ENCODE measurements around the gene OTOGL.

OTOGL gene

DNA sequence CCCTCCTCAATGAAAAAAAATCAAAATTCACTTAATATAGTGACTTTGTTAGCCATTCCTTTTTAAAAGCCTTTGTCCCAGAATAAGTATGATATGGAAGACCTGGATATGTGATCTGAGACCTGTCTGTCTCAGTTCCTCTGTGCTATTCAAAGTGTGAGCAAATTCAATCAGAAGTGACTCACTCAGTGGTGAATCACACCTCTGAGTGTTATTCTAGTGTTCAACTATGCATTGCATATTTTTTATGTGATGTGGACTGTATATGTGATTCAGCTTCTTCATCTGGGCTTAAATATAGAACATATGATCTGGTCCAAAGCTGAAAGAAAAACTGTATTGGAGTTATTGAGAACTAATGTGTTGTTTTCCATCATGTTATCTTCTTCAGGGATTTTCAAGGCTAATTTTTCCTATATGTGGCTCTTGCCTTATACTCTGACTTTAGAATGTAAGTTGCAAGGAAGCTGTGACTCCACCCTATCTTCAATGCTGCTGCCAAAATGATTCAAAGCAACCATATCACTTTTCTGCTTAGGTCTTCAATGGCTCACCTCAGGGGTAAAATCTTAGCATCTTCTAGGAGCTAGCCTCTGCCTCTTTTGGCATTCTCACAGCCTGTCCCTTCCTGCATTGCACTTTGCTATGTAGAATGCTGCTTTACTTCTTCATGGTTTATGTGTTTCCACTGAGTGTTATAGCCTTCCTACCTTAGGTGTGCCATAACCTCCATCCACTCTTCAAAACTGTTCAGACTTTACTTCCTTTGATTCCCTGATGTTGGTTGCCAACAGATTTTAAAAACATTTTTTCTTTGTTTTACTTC is 169.8 kb downstream of the OTOGL start:
- H3K4me3 ChIP-seq (ENCODE audit: low read length) = no peak overlapping the region
- TF ChIP-seq, protein P1, sequence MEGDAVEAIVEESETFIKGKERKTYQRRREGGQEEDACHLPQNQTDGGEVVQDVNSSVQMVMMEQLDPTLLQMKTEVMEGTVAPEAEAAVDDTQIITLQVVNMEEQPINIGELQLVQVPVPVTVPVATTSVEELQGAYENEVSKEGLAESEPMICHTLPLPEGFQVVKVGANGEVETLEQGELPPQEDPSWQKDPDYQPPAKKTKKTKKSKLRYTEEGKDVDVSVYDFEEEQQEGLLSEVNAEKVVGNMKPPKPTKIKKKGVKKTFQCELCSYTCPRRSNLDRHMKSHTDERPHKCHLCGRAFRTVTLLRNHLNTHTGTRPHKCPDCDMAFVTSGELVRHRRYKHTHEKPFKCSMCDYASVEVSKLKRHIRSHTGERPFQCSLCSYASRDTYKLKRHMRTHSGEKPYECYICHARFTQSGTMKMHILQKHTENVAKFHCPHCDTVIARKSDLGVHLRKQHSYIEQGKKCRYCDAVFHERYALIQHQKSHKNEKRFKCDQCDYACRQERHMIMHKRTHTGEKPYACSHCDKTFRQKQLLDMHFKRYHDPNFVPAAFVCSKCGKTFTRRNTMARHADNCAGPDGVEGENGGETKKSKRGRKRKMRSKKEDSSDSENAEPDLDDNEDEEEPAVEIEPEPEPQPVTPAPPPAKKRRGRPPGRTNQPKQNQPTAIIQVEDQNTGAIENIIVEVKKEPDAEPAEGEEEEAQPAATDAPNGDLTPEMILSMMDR (conservative IDR thresholded peaks at IDR 0.05; ENCODE audit: low read depth, low read length) = no peak
- DNase-seq (ENCODE audit: low read depth) = peak; percentile 45

DNA sequence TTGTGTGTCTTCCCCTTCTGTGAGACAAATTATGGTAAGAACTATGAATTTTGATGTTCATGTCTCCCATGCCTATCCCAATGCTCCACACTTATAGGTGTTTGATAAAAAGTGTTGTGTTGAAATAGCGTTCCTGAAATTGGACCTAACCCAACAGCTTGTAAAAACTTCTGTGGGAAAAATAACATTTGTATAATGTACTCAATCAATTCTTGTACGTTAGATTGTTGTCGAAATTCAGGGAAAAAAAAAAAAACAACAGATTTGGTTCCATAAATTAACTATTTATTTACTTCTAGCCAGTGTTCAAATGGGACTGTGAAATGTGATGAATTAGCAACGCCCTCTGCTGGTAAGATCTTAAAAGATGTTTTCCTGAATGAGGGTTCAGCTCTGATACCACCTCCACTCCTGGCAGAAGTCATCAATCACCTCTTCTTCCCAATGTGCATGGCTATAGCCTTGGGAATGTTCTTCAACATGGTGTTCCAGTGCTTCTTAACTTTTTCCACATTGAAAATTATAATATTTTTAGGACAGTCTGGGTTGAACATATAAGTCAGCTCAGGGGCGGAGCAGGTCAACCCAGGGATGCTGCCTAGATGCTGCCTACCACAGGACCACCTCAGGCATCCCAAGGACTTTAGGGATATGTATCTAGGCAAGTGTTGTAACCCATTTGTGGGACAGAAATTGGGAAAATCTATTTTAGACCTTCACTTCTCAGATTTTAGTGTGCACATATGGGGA is 170.6 kb downstream of the OTOGL start:
- no peak for DNase-seq (ENCODE audit: low read depth)
- TF ChIP-seq, protein P1 (conservative IDR thresholded peaks at IDR 0.05; ENCODE audit: low read depth, low read length) = peak; percentile 63
- H3K4me3 ChIP-seq (ENCODE audit: low read length) = no peak overlapping the region

DNA sequence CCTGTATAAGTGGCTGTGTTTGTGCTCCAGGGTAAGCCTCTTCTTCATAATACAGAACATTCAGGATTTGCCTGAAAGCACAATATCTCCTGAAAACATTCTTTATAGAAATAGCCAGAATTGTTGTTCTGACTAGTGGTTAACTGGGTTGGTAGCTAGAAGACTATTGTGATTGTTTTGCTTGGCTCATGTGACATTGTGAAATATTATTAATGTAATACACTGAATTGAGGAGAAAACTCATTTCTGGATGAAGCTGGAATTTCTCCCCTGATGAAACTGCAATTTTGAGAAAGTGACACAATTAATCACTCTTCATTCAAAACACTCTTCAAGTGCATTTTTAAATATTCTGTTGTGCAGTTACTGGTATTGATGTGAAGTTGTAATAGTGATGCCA is 172.4 kb downstream of the OTOGL start:
- no peak overlapping the region for H3K4me3 ChIP-seq (ENCODE audit: low read length)
- TF ChIP-seq, protein P1 (conservative IDR thresholded peaks at IDR 0.05; ENCODE audit: low read depth, low read length) = no peak
- no peak for DNase-seq (ENCODE audit: low read depth)

DNA sequence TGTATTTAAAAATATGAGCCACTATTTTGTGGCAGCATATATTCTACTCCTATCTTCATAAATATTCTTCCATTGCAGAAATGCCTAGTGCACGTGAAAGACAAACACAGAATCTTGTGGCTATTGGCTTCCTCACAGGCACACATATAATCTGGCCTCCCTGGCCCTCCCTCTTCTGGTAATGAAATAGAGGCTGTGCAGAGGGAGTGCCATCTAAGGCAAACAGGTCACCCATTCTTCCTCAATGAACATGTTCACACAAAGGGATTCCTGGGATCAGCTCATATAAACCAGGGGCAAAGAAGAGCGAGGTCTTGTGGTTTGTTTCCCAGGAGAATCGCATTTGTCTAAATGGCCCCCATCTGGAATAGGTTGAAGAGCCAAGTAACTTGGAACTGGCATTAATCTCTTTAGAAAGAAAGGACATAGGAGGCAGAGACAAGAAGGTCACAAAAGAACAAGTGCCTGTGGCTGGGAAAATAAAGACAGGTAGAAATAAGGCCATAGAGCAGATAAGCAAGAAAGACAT is 173.1 kb downstream of the OTOGL start:
- peak; percentile 29 for DNase-seq (ENCODE audit: low read depth)
- TF ChIP-seq, protein P1 (conservative IDR thresholded peaks at IDR 0.05; ENCODE audit: low read depth, low read length) = no peak
- no peak overlapping the region for H3K4me3 ChIP-seq (ENCODE audit: low read length)

DNA sequence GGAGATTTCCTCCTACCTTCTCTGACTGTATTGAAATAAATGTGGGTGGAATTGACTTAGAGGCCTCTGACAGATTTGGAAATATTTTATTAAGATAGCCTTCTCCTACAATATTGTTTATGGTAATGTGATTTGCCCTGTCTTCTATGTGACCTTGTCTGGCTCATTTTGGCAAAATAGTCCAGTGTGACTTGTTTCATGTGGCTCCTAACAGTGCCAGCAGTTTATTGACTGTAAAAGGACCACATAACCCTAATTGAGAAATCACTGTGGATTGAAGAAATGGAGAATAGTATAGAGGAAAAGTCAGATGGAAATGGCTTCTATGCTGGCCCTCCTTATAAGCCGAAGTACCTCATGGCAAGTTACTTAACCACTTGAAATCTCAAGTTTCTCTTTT is 173.8 kb downstream of the OTOGL start:
- TF ChIP-seq, protein P1 (conservative IDR thresholded peaks at IDR 0.05; ENCODE audit: low read depth, low read length) = no peak
- H3K4me3 ChIP-seq (ENCODE audit: low read length) = no peak overlapping the region
- no peak for DNase-seq (ENCODE audit: low read depth)

DNA sequence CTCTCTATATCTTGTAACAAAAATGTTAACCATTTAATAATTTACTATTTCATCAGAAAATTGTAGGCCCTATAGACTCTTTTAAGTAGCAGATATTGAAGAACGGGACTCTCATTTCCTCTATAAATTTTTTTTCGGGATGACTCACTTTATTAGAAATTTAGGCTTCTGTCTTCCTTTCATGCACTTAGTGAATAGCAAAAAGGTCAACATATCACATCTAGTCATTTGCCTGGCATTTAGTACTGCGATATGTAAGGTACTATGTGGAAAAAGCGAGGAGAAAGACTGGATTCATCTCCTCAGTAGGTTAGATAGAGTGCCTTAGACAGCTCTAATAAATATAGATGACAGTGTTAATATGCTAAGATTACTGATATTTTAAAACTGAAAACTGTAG is 178.4 kb downstream of the OTOGL start:
- no peak for DNase-seq (ENCODE audit: low read depth)
- TF ChIP-seq, protein P1 (conservative IDR thresholded peaks at IDR 0.05; ENCODE audit: low read depth, low read length) = no peak
- H3K4me3 ChIP-seq (ENCODE audit: low read length) = no peak overlapping the region

Measured in retinal pigment epithelial cell (primary cell).